ENCODE measurements around the gene ZDBF2. TPM values are rescaled to one million over a fixed set of nuclear protein-coding genes. Genes with fewer than 3 reads are reported as not detected.

The ZDBF2 gene
- total and polyA plus RNA-seq, 2 donors (not counting 1 experiment from before 2014, with no cell fraction given) = 6.3 to 11.6 TPM

DNA sequence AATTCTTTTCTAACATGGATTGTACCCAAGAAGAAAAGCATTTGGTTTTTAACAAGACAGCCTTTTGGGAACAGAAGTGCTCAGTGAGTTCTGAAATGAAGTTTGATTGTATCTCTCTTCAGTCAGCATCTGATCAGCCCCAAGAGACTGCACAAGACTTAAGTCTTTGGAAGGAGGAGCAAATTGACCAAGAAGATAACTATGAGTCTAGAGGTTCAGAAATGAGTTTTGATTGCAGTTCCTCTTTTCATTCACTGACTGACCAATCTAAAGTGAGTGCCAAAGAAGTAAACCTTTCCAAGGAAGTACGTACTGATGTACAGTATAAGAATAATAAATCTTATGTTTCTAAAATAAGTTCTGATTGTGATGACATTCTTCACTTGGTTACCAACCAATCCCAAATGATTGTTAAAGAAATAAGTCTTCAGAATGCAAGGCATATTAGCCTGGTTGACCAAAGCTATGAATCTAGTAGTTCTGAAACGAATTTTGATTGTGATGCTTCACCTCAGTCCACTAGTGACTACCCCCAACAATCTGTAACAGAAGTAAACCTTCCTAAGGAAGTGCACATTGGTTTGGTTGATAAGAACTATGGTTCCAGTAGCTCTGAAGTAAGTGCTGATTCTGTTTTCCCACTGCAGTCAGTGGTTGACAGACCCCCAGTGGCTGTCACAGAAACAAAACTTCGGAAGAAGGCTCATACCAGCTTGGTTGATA lies 31.2 kb downstream of the ZDBF2 start:
- H3K4me2 ChIP-seq (ENCODE audit: extremely low read depth, insufficient read depth, low read length) = no peak overlapping the region
- no peaks in the 10 kb centered on the region for H3K4me1 ChIP-seq (ENCODE audit: control insufficient read depth, extremely low read depth, insufficient read depth, low read length)
- no peaks in the 10 kb centered on the region for H4K20me1 ChIP-seq (ENCODE audit: control insufficient read depth, extremely low read depth, insufficient read depth, low read length)
- no peaks in the 10 kb centered on the region for H3K79me2 ChIP-seq (ENCODE audit: control insufficient read depth, insufficient read depth, low read length)
- H3K36me3 ChIP-seq (ENCODE audit: control insufficient read depth, insufficient read depth, low read length) = no peaks in the 10 kb centered on the region
- H3K27ac ChIP-seq (ENCODE audit: insufficient read depth, low read length) = no peak overlapping the region
- H3K9ac ChIP-seq (ENCODE audit: insufficient read depth, low read length) = no peak overlapping the region
- no peak overlapping the region for H3K4me3 ChIP-seq (replicated peaks in 1 of 4; ENCODE audit: control extremely low read depth in 1 of 4, insufficient read depth in 1 of 4, low read depth in 3 of 4, low read length in 4 of 4)
- H3K9me3 ChIP-seq (ENCODE audit: control insufficient read depth, insufficient read depth, low read depth, low read length) = no peaks in the 10 kb centered on the region
- no peak overlapping the region for H2AFZ ChIP-seq (ENCODE audit: low read length)
- DNase-seq (ENCODE audit: low read depth in 2 of 2) = no peak
- H3K27me3 ChIP-seq (ENCODE audit: control insufficient read depth, insufficient read depth, low read length) = no peaks in the 10 kb centered on the region
- TF ChIP-seq, protein P1, sequence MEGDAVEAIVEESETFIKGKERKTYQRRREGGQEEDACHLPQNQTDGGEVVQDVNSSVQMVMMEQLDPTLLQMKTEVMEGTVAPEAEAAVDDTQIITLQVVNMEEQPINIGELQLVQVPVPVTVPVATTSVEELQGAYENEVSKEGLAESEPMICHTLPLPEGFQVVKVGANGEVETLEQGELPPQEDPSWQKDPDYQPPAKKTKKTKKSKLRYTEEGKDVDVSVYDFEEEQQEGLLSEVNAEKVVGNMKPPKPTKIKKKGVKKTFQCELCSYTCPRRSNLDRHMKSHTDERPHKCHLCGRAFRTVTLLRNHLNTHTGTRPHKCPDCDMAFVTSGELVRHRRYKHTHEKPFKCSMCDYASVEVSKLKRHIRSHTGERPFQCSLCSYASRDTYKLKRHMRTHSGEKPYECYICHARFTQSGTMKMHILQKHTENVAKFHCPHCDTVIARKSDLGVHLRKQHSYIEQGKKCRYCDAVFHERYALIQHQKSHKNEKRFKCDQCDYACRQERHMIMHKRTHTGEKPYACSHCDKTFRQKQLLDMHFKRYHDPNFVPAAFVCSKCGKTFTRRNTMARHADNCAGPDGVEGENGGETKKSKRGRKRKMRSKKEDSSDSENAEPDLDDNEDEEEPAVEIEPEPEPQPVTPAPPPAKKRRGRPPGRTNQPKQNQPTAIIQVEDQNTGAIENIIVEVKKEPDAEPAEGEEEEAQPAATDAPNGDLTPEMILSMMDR (conservative IDR thresholded peaks at IDR 0.05 in 1 of 2, IDR thresholded peaks at IDR 0.05 in 1 of 2; ENCODE audit: low read depth in 1 of 2, low read length in 2 of 2) = no peak
- TF ChIP-seq EZH2 (IDR thresholded peaks at IDR 0.05; ENCODE audit: low read length, missing control alignments) = no peak

DNA sequence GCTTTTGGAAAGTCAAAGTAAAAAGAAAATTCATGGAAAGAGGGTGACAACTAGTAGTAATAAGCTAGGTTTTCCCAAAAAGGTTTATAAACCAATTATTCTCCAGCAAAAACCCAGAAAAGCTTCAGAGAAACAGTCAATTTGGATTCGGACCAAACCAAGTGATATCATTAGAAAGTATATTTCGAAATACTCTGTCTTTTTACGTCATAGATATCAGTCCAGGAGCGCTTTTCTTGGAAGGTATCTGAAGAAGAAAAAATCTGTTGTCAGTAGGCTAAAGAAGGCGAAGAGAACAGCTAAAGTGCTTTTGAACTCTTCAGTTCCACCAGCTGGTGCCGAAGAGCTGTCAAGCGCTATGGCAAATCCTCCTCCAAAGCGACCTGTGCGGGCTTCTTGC lies 36.6 kb downstream of the ZDBF2 start:
- no peaks in the 10 kb centered on the region for H3K36me3 ChIP-seq (ENCODE audit: control insufficient read depth, insufficient read depth, low read length)
- H3K27ac ChIP-seq (ENCODE audit: insufficient read depth, low read length) = no peak overlapping the region
- no peak overlapping the region for H2AFZ ChIP-seq (ENCODE audit: low read length)
- no peak overlapping the region for H3K9ac ChIP-seq (ENCODE audit: insufficient read depth, low read length)
- H3K27me3 ChIP-seq (ENCODE audit: control insufficient read depth, insufficient read depth, low read length) = no peaks in the 10 kb centered on the region
- no peak for DNase-seq (ENCODE audit: low read depth in 2 of 2)
- H3K79me2 ChIP-seq (ENCODE audit: control insufficient read depth, insufficient read depth, low read length) = no peaks in the 10 kb centered on the region
- TF ChIP-seq, protein P1 (conservative IDR thresholded peaks at IDR 0.05 in 1 of 2, IDR thresholded peaks at IDR 0.05 in 1 of 2; ENCODE audit: low read depth in 1 of 2, low read length in 2 of 2) = no peak
- TF ChIP-seq EZH2 (IDR thresholded peaks at IDR 0.05; ENCODE audit: low read length, missing control alignments) = no peak
- no peaks in the 10 kb centered on the region for H4K20me1 ChIP-seq (ENCODE audit: control insufficient read depth, extremely low read depth, insufficient read depth, low read length)
- H3K9me3 ChIP-seq (ENCODE audit: control insufficient read depth, insufficient read depth, low read depth, low read length) = no peaks in the 10 kb centered on the region
- H3K4me2 ChIP-seq (ENCODE audit: extremely low read depth, insufficient read depth, low read length) = no peak overlapping the region
- H3K4me1 ChIP-seq (ENCODE audit: control insufficient read depth, extremely low read depth, insufficient read depth, low read length) = no peaks in the 10 kb centered on the region
- no peak overlapping the region for H3K4me3 ChIP-seq (replicated peaks in 1 of 4; ENCODE audit: control extremely low read depth in 1 of 4, insufficient read depth in 1 of 4, low read depth in 3 of 4, low read length in 4 of 4)

DNA sequence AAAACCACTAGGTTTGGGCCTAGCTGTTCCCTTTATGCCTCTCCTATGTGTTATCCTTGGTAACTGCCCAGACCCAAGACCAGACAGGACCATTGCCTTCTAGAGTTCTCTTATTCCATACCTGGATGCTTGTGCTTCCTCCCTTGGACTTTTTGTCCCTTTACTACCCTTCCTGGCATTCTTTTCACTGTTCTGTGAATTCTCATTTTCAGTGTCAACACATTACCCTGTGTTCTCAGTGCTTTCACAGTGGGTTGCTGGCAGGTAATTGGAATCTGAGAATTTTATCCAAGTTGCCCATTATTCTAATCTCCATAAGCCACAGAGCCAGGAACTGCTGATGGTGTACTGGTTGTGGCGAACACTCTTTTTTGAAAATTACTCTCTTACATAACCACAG lies 41.7 kb downstream of the ZDBF2 start:
- H3K79me2 ChIP-seq (ENCODE audit: control insufficient read depth, insufficient read depth, low read length) = no peaks in the 10 kb centered on the region
- H3K4me1 ChIP-seq (ENCODE audit: control insufficient read depth, extremely low read depth, insufficient read depth, low read length) = no peaks in the 10 kb centered on the region
- H4K20me1 ChIP-seq (ENCODE audit: control insufficient read depth, extremely low read depth, insufficient read depth, low read length) = no peaks in the 10 kb centered on the region
- H3K9me3 ChIP-seq (ENCODE audit: control insufficient read depth, insufficient read depth, low read depth, low read length) = no peaks in the 10 kb centered on the region
- no peak overlapping the region for H3K9ac ChIP-seq (ENCODE audit: insufficient read depth, low read length)
- H3K27ac ChIP-seq (ENCODE audit: insufficient read depth, low read length) = no peak overlapping the region
- H3K36me3 ChIP-seq (ENCODE audit: control insufficient read depth, insufficient read depth, low read length) = no peaks in the 10 kb centered on the region
- H3K4me3 ChIP-seq (replicated peaks in 1 of 4; ENCODE audit: control extremely low read depth in 1 of 4, insufficient read depth in 1 of 4, low read depth in 3 of 4, low read length in 4 of 4) = no peak overlapping the region
- H3K27me3 ChIP-seq (ENCODE audit: control insufficient read depth, insufficient read depth, low read length) = no peaks in the 10 kb centered on the region
- no peak for TF ChIP-seq EZH2 (IDR thresholded peaks at IDR 0.05; ENCODE audit: low read length, missing control alignments)
- TF ChIP-seq, protein P1 (conservative IDR thresholded peaks at IDR 0.05 in 1 of 2, IDR thresholded peaks at IDR 0.05 in 1 of 2; ENCODE audit: low read depth in 1 of 2, low read length in 2 of 2) = no peak
- DNase-seq (ENCODE audit: low read depth in 2 of 2) = no peak
- H3K4me2 ChIP-seq (ENCODE audit: extremely low read depth, insufficient read depth, low read length) = no peak overlapping the region
- no peak overlapping the region for H2AFZ ChIP-seq (ENCODE audit: low read length)

Measured in fibroblast of lung (primary cell).